GM19372 (cell line): ENCODE results near the gene HAUS7.

Experiments used
- ATAC-seq: cut with Tn5 transposase; IDR thresholded peaks from one replicate; pipeline ENCODE4 v1.9.1; 2021; ENCODE audit warnings: mild to moderate bottlenecking, low read depth, moderate library complexity; ENCODE audit not compliant: unreplicated experiment

The HAUS7 gene

GRCh38 chrX:153478746-153479145 lies 8.4 kb upstream of the HAUS7 start:
- ATAC-seq = no peak

- no peak for ATAC-seq
These were observed 7.5 kb upstream of the HAUS7 start for GRCh38 chrX:153477901-153478300.

GRCh38 chrX:153477364-153477857 lies 7.0 kb upstream of the HAUS7 start:
- no peak for ATAC-seq

GRCh38 chrX:153476666-153477363 lies 6.4 kb upstream of the HAUS7 start:
- ATAC-seq = no peak

- no peak for ATAC-seq
These were observed 5.4 kb upstream of the HAUS7 start for GRCh38 chrX:153475751-153476281.

GRCh38 chrX:153475271-153475670 lies 4.9 kb upstream of the HAUS7 start:
- ATAC-seq = no peak

- no peak for ATAC-seq
These were observed 4.3 kb upstream of the HAUS7 start for GRCh38 chrX:153474718-153475117.

GRCh38 chrX:153474266-153474665 lies 3.9 kb upstream of the HAUS7 start:
- no peak for ATAC-seq

- no peak for ATAC-seq
These were observed 2.8 kb upstream of the HAUS7 start for GRCh38 chrX:153473126-153473525.

GRCh38 chrX:153471663-153472280 lies 1.4 kb upstream of the HAUS7 start:
- no peak for ATAC-seq

- peak; percentile 41 for ATAC-seq
These were observed 465 bp downstream of the HAUS7 start for GRCh38 chrX:153469811-153470410.

- no peak for ATAC-seq
These were observed 2.3 kb downstream of the HAUS7 start for GRCh38 chrX:153468008-153468580.

- no peak for ATAC-seq
These were observed 4.5 kb downstream of the HAUS7 start for GRCh38 chrX:153465691-153466380.

- ATAC-seq = no peak
These were observed 6.3 kb downstream of the HAUS7 start for GRCh38 chrX:153464116-153464515.

- no peak for ATAC-seq
These were observed 6.8 kb downstream of the HAUS7 start for GRCh38 chrX:153463556-153463955.

- no peak for ATAC-seq
These were observed 7.3 kb downstream of the HAUS7 start for GRCh38 chrX:153463031-153463430.

- ATAC-seq = no peak
These were observed 8.1 kb downstream of the HAUS7 start for GRCh38 chrX:153462291-153462690.

GRCh38 chrX:153460826-153461225 lies 9.6 kb downstream of the HAUS7 start:
- ATAC-seq = no peak

- no peak for ATAC-seq
These were observed 10.4 kb downstream of the HAUS7 start for GRCh38 chrX:153459986-153460385.

- ATAC-seq = no peak
These were observed 11.9 kb downstream of the HAUS7 start for GRCh38 chrX:153458476-153458875.
